Esophagus squamous epithelium (tissue), 5 donors: ENCODE results near the gene NR3C1. TPM values are rescaled to one million over a fixed set of nuclear protein-coding genes. Genes with fewer than 3 reads are reported as not detected.

Source experiments
- DNase-seq: peaks from one replicate; lab custom pipeline; 2025; lab: John Stamatoyannopoulos, UW
- H3K27ac ChIP-seq, 4 donors: fragments of 200-600 bp; sonication (generic); one replicate each; pipeline ENCODE4 v1.5.1; 2016 to 2019; ENCODE audit warnings: mild to moderate bottlenecking in 1 of 4
- H3K27me3 ChIP-seq, 4 donors: fragments of 200-600 bp; sonication (generic); 1 replicate in 3 of 4; 2 replicates in 1 of 4; pipeline versions ENCODE4 v1.5.1 to v1.6.0; 2017 to 2021; ENCODE audit warnings: antibody characterized with exemption in 1 of 4
- H3K36me3 ChIP-seq, 3 donors: fragments of 200-600 bp; sonication (generic); one replicate each; pipeline ENCODE4 v1.5.1; 2016 to 2019
- H3K4me1 ChIP-seq, 3 donors: fragments of 200-600 bp; sonication (generic); one replicate each; pipeline ENCODE4 v1.5.1; 2017 to 2019
- H3K4me3 ChIP-seq, 4 donors: fragments of 200-600 bp; sonication (generic); 1 replicate in 3 of 4; 2 replicates in 1 of 4; pipeline ENCODE4 v1.5.1; 2016 to 2019; ENCODE audit warnings: mild to moderate bottlenecking in 2 of 4, moderate library complexity in 1 of 4
- H3K9me3 ChIP-seq, 3 donors: fragments of 200-600 bp; sonication (generic); one replicate each; pipeline ENCODE4 v1.5.1; 2016 to 2019
- POLR2A ChIP-seq, 4 donors: fragments of 450-650 bp; IDR thresholded peaks; one replicate each; pipeline ENCODE4 v1.6.1; 2017; ENCODE audit warnings: antibody characterized with exemption in 4 of 4, mild to moderate bottlenecking in 4 of 4, moderate library complexity in 3 of 4
- WGBS, 2 donors: methylation state at CpG; one replicate each; pipeline ENCODE4 v1.1.5; 2018; 5-methylcytosine and 5-hydroxymethylcytosine counted together
- intact Hi-C: fragments of 100-400 bp; cut with DNase I; formaldehyde crosslinking; loops from one replicate; pipeline ENCODE4 v1.15.0; 2022
- total RNA-seq, 4 donors: library from RNA; depleted of rRNA; stranded (reverse); fragments of >200 nt; gene quantifications; one replicate each; pipeline ENCODE4 v1.1.0, GENCODE V29; 2016
- TF ChIP-seq, protein P1 (sequence below), 6 experiments: fragments of 450-650 bp in 4 of 6; fragments of 200-600 bp in 2 of 6; sonication (generic) in 2 of 6; IDR thresholded peaks; one replicate each; pipeline ENCODE4 v1.5.1; 2016 to 2019; ENCODE audit warnings: antibody characterized with exemption in 6 of 6, mild to moderate bottlenecking in 4 of 6, moderate library complexity in 4 of 6
- donor health status: DM: yes; HTN: yes; CAD: no.

NR3C1 gene
- total RNA-seq, 4 donors from 2014 or later: 16.7 to 51.1 (median 26.1) TPM

DNA sequence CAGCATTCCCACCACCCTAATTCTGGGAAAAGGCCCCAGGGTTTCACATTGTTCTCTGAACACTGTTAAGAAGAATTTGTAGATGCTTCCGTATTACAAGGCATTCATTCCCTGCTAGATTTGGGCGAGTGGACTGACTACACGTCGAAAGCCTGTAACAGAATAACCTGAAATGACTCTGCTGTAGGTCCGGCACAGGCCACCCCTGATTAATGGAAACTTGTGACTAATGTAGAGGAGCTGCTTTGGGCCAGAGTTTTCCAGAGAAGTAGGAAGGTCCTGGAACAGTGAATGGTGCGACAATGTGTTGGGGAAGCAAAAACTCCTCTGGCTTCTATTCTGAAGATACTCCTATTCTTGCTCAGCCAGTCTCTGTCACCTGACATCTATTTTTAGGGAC is 87.6 kb downstream of the NR3C1 start:
- 82 to 83% methylated on average over 5 to 6 of the region's 6 CpGs for WGBS, 2 donors
- TF ChIP-seq, protein P1, sequence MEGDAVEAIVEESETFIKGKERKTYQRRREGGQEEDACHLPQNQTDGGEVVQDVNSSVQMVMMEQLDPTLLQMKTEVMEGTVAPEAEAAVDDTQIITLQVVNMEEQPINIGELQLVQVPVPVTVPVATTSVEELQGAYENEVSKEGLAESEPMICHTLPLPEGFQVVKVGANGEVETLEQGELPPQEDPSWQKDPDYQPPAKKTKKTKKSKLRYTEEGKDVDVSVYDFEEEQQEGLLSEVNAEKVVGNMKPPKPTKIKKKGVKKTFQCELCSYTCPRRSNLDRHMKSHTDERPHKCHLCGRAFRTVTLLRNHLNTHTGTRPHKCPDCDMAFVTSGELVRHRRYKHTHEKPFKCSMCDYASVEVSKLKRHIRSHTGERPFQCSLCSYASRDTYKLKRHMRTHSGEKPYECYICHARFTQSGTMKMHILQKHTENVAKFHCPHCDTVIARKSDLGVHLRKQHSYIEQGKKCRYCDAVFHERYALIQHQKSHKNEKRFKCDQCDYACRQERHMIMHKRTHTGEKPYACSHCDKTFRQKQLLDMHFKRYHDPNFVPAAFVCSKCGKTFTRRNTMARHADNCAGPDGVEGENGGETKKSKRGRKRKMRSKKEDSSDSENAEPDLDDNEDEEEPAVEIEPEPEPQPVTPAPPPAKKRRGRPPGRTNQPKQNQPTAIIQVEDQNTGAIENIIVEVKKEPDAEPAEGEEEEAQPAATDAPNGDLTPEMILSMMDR (IDR thresholded peaks at IDR 0.05): no peak
- TF ChIP-seq POLR2A (IDR thresholded peaks at IDR 0.05): no peak
- Histone ChIP-seq H3K4me3 (no peak overlapping the region), H3K36me3 (peaks cover 0 to 27% (median 4%) of the 10 kb centered on the region in 3 donors), H3K27me3 (no peaks in the 10 kb centered on the region), H3K9me3 (no peaks in the 10 kb centered on the region), H3K4me1 (peaks cover 6 to 85% (median 13%) of the 10 kb centered on the region in 3 donors), H3K27ac (no peak overlapping the region)
- DNase-seq: no peak
- intact Hi-C loops: no loop called here

- Histone ChIP-seq H3K9me3 (no peaks in the 10 kb centered on the region), H3K27ac (no peak overlapping the region), H3K36me3 (peaks cover 0 to 35% (median 4%) of the 10 kb centered on the region in 3 donors), H3K4me3 (no peak overlapping the region), H3K4me1 (peaks cover 6 to 88% (median 13%) of the 10 kb centered on the region in 3 donors), H3K27me3 (no peaks in the 10 kb centered on the region)
- DNase-seq: no peak
- intact Hi-C loops: no loop called here
- no peak for TF ChIP-seq POLR2A (IDR thresholded peaks at IDR 0.05)
- TF ChIP-seq, protein P1 (IDR thresholded peaks at IDR 0.05): no peak
- 84 to 87% methylated on average over 3 of the region's 3 CpGs for WGBS, 2 donors
These were observed 88.3 kb downstream of the NR3C1 start for GRCh38 chr5:143315214-143315613.

- Histone ChIP-seq H3K36me3 (peaks cover 0 to 40% (median 4%) of the 10 kb centered on the region in 3 donors), H3K9me3 (no peaks in the 10 kb centered on the region), H3K4me3 (no peak overlapping the region), H3K27ac (no peak overlapping the region), H3K27me3 (no peaks in the 10 kb centered on the region), H3K4me1 (peaks cover 6 to 84% (median 13%) of the 10 kb centered on the region in 3 donors)
- DNase-seq: no peak
- intact Hi-C loops: no loop called here
- TF ChIP-seq, protein P1 (IDR thresholded peaks at IDR 0.05): no peak
These were observed 88.8 kb downstream of the NR3C1 start for GRCh38 chr5:143314659-143315058.

DNA sequence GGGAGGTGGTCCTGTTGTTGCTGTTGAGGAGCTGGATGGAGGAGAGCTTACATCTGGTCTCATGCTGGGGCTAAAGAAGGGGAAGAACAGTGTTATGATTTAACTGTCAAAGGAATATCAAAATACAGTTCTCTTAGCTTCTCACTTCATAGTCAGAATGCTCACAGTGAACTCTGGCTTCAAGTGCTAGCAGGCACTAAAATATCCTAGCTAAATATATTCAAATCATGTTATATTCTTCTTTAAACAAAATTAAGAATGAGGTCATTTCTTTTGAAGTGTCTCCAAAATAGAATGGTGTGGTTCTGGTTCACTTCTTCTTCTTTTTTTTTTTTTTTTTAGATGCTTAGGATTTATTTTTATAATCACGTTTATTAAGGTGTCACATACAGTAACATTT is 89.4 kb downstream of the NR3C1 start:
- no peak overlapping the region for H3K4me3 ChIP-seq
- peaks cover 0 to 46% (median 4%) of the 10 kb centered on the region in 3 donors for H3K36me3 ChIP-seq
- no peak overlapping the region for H3K27ac ChIP-seq
- no peak for TF ChIP-seq POLR2A (IDR thresholded peaks at IDR 0.05)
- TF ChIP-seq, protein P1 (IDR thresholded peaks at IDR 0.05): no peak
- no peaks in the 10 kb centered on the region for H3K9me3 ChIP-seq
- 8 to 48% methylated on average over 1 of the region's 1 CpG for WGBS, 2 donors
- peaks cover 6 to 78% (median 13%) of the 10 kb centered on the region in 3 donors for H3K4me1 ChIP-seq
- intact Hi-C loops: no loop called here
- H3K27me3 ChIP-seq: no peaks in the 10 kb centered on the region
- no peak for DNase-seq

GRCh38 chr5:143313298-143313852 is 90.1 kb downstream of the NR3C1 start:
- H3K4me1 ChIP-seq: peaks cover 6 to 71% (median 13%) of the 10 kb centered on the region in 3 donors
- H3K27ac ChIP-seq: no peak overlapping the region
- no peaks in the 10 kb centered on the region for H3K9me3 ChIP-seq
- TF ChIP-seq POLR2A (IDR thresholded peaks at IDR 0.05): no peak
- TF ChIP-seq, protein P1 (IDR thresholded peaks at IDR 0.05): no peak
- intact Hi-C loops: no loop called here
- no peak for DNase-seq
- no peaks in the 10 kb centered on the region for H3K27me3 ChIP-seq
- WGBS, 2 donors: 35 to 41% methylated on average over 1 of the region's 1 CpG
- peaks cover 0 to 53% (median 4%) of the 10 kb centered on the region in 3 donors for H3K36me3 ChIP-seq
- H3K4me3 ChIP-seq: no peak overlapping the region
